MCF 10A (cell line): ENCODE data around the gene HSDL2. TPM values are rescaled to one million over a fixed set of nuclear protein-coding genes. Genes with fewer than 3 reads are reported as not detected.

Experiments
- BruUV-seq: library from RNA; stranded (reverse); fragments of 400-500 nt; replicated peaks from 2 replicates; lab custom pipeline; 2021; lab: Mats Ljungman, UMichigan
- CTCF ChIA-PET: fragments of 300-600 bp; sonication (Branson Sonifier 250); formaldehyde crosslinking; extraction: SDS; loops from one replicate; lab custom pipeline; 2021; ENCODE audit warnings: antibody characterized with exemption, inconsistent platforms; lab: Yijun Ruan, JAX
- POLR2A ChIA-PET: fragments of 300-600, 350-650 bp; sonication (Branson Sonifier 250); formaldehyde crosslinking; extraction: SDS; loops from one replicate; lab custom pipeline; 2020; ENCODE audit warnings: antibody characterized with exemption, inconsistent platforms; lab: Yijun Ruan, JAX
- DNase-seq: peaks from one replicate; pipeline ENCODE4 v3.0.0-alpha.2; 2018; ENCODE audit not compliant: unreplicated experiment
- H3K27ac Mint-ChIP-seq: one replicate; pipeline ENCODE4 v1.8.0; 2022; ENCODE audit warnings: mild to moderate bottlenecking, low read depth, mixed read lengths; ENCODE audit not compliant: unreplicated experiment
- H3K27me3 Mint-ChIP-seq: one replicate; pipeline ENCODE4 v1.8.0; 2022; ENCODE audit warnings: mixed read lengths; ENCODE audit not compliant: insufficient read depth, unreplicated experiment
- H3K36me3 Mint-ChIP-seq: one replicate; pipeline ENCODE4 v1.8.0; 2022; ENCODE audit warnings: mild to moderate bottlenecking, moderate library complexity, mixed read lengths; ENCODE audit not compliant: insufficient read depth, unreplicated experiment
- H3K4me1 Mint-ChIP-seq: one replicate; pipeline ENCODE4 v1.8.0; 2022; ENCODE audit warnings: mixed read lengths; ENCODE audit not compliant: insufficient read depth, unreplicated experiment
- H3K4me3 Mint-ChIP-seq: one replicate; pipeline ENCODE4 v1.8.0; 2022; ENCODE audit warnings: mild to moderate bottlenecking, moderate library complexity, mixed read lengths; ENCODE audit not compliant: unreplicated experiment
- H3K9me3 Mint-ChIP-seq: one replicate; pipeline ENCODE4 v1.8.0; 2022; ENCODE audit warnings: mixed read lengths; ENCODE audit not compliant: unreplicated experiment
- CTCF ChIP-seq: fragments of 200-600 bp; IDR thresholded peaks from one replicate; pipeline ENCODE4 v1.8.0; 2022; ENCODE audit warnings: antibody characterized with exemption, mild to moderate bottlenecking; ENCODE audit not compliant: unreplicated experiment
- intact Hi-C: fragments of 100-400 bp; cut with micrococcal nuclease; formaldehyde crosslinking; loops from 2 replicates; pipeline ENCODE4 v1.14.1; 2022
- total RNA-seq: library from RNA; stranded (reverse); gene quantifications from 2 replicates; pipeline ENCODE4 v1.2.3, GENCODE V29; 2022

HSDL2 gene
- total RNA-seq, 1 experiment from 2014 or later = 26.7 TPM

DNA sequence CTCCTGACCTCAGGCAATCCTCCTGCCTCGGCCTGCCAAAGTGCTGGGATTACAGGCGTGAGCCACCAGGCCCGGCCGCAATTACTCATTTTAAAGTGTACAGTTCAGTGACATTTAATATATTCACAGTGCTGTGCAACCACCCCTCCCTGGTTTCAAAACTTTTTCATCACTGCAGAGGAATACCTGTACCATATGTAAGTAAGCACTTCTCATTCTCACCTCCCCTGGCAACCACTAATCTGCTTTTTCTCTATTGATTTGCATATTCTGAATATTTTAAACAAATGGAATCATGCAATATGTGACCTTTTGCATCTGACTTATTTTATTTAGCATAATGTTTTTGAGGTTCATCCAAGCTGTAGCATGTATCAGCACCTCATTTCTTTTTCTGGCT is 85.4 kb downstream of the HSDL2 start:
- Mint-ChIP-seq H3K4me1 (no peaks in the 10 kb centered on the region), H3K4me3 (no peak overlapping the region), H3K27ac (no peak overlapping the region), H3K9me3 (peaks cover 7% of the 10 kb centered on the region), H3K36me3 (peaks cover 42% of the 10 kb centered on the region), H3K27me3 (no peaks in the 10 kb centered on the region)
- no peak for DNase-seq
- ChIA-PET POLR2A (no interaction called here), CTCF (no interaction called here)
- TF ChIP-seq CTCF = no peak
- intact Hi-C loops = no loop called here
- BruUV-seq = no TSS peak

DNA sequence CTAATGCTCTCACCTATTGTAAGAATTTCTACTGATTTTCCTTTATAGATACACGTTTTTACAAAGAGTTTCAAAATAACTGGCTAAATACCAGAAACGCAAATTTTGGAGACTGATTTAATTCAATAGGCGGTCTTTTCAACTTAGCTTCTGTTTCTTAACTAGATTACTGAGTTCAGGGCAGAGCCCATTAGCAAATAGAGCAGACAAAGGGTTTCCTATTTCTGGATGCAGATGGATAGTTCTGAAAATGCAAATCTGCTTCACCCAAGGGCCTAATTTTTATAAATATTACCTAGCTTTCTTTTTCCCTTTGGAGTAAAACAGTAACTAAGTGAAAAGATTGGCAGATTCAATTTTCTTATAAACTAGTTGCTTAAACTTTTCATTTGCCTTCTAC is 93.1 kb downstream of the HSDL2 start:
- H3K27me3 Mint-ChIP-seq = no peaks in the 10 kb centered on the region
- TF ChIP-seq CTCF = no peak
- POLR2A ChIA-PET = interaction anchor here (0.9 to 1.0 kb wide), 2 partner anchors 12 to 261 kb away, joined by 3 to 4 read pairs; no protein-coding TSS in a partner anchor
- no peaks in the 10 kb centered on the region for H3K9me3 Mint-ChIP-seq
- BruUV-seq = no TSS peak
- no peaks in the 10 kb centered on the region for H3K4me1 Mint-ChIP-seq
- intact Hi-C loops = no loop called here
- no peak overlapping the region for H3K27ac Mint-ChIP-seq
- H3K4me3 Mint-ChIP-seq = no peak overlapping the region
- no peak for DNase-seq
- CTCF ChIA-PET = no interaction called here
- peaks cover 13% of the 10 kb centered on the region for H3K36me3 Mint-ChIP-seq

DNA sequence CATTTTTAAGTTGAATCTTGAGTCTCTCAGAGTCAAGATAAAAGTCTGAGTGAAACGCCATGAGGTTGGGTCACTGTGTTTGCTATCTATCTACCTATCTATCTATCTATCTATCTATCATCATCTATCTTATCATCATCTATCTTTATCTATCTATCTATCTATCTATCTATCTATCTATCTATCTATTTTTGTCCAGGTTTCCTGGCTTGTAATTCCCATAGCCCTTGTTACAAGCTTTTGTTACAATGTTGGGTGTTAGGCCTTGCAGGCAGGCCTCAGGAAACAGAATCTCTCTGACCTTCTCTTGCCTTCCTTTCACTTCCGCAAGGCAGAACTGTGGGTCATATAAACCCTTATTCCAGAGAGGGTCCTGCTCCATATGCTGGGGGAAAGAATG is 94.1 kb downstream of the HSDL2 start:
- intact Hi-C loops = no loop called here
- Mint-ChIP-seq H3K4me1 (no peaks in the 10 kb centered on the region), H3K27me3 (no peaks in the 10 kb centered on the region), H3K36me3 (peaks cover 11% of the 10 kb centered on the region), H3K4me3 (no peak overlapping the region), H3K9me3 (no peaks in the 10 kb centered on the region), H3K27ac (no peak overlapping the region)
- no peak for DNase-seq
- ChIA-PET CTCF (interaction anchor here (0.7 kb wide), 1 partner anchor 346 kb away, joined by 3 read pairs; no protein-coding TSS in a partner anchor), POLR2A (interaction anchor here (0.9 kb wide), 1 partner anchor 262 kb away, joined by 3 read pairs; no protein-coding TSS in a partner anchor)
- no peak for TF ChIP-seq CTCF
- BruUV-seq = no TSS peak

DNA sequence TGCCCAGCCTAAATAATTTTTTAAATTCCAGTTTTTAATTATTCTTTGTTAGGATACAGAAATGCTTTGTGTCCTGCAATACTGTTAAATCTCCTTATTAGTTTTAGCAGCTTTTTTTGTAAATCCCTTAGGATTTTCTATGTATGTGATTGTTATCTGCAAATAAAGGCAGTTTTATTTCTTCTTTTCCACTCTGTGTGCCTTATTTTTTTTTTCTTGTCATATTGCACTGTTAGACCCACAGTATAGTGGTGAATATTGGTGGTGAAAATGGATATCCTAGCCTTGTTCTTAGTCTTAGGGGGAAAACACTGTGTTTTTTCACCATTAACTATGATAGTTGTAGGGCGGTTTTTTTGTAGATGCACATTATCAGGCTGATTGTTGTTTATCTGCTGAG is 95.4 kb downstream of the HSDL2 start:
- Mint-ChIP-seq H3K4me3 (no peak overlapping the region), H3K27me3 (no peaks in the 10 kb centered on the region), H3K27ac (no peak overlapping the region), H3K36me3 (peaks cover 11% of the 10 kb centered on the region), H3K9me3 (no peaks in the 10 kb centered on the region), H3K4me1 (no peaks in the 10 kb centered on the region)
- intact Hi-C loops = no loop called here
- BruUV-seq = no TSS peak
- POLR2A ChIA-PET = interaction anchor here (3.5 kb wide), 1 partner anchor 11 kb away, joined by 18 read pairs; the partner anchor contains the start of gene KIAA1958
- no peak for DNase-seq
- CTCF ChIA-PET = no interaction called here
- TF ChIP-seq CTCF = no peak
